HepG2 (cell line): ENCODE measurements around the gene SYTL3. TPM values are rescaled to one million over a fixed set of nuclear protein-coding genes. Genes with fewer than 3 reads are reported as not detected.

Experiments
- AKAP8 ChIP-seq: sonication (generic); formaldehyde crosslinking; IDR thresholded peaks from 2 replicates; pipeline ENCODE4 v1.5.1; 2020; ENCODE audit warnings: mild to moderate bottlenecking, missing genetic modification reagents
- ATAD3A ChIP-seq: sonication (generic); formaldehyde crosslinking; IDR thresholded peaks from 2 replicates; pipeline ENCODE4 v1.4.0; 2020; ENCODE audit warnings: missing genetic modification reagents
- BRD4 ChIP-seq: sonication (generic); formaldehyde crosslinking; IDR thresholded peaks from 2 replicates; pipeline ENCODE4 v1.4.0; 2020; ENCODE audit warnings: missing genetic modification reagents
- CCAR2 ChIP-seq: fragments of 200-400 bp; formaldehyde crosslinking; optimal IDR thresholded peaks from 2 replicates; pipeline ENCODE3; 2018; ENCODE audit warnings: low read depth, mild to moderate bottlenecking, low read length, moderate library complexity
- HNRNPL ChIP-seq: fragments of 200-400 bp; formaldehyde crosslinking; IDR thresholded peaks from 2 replicates; pipeline ENCODE4 v1.6.1; 2017; ENCODE audit warnings: mild to moderate bottlenecking, low read depth, low read length
- MLLT10 ChIP-seq: sonication (generic); formaldehyde crosslinking; IDR thresholded peaks from 2 replicates; pipeline ENCODE4 v1.4.0; 2020; ENCODE audit warnings: missing genetic modification reagents
- MTF2 ChIP-seq: sonication (generic); formaldehyde crosslinking; IDR thresholded peaks from 2 replicates; pipeline ENCODE4 v1.5.0; 2020; ENCODE audit warnings: missing genetic modification reagents, borderline replicate concordance
- NCOA2 ChIP-seq: sonication (generic); formaldehyde crosslinking; IDR thresholded peaks from 2 replicates; pipeline ENCODE4 v1.8.0; 2022; ENCODE audit warnings: inconsistent platforms
- NCOR1 ChIP-seq: fragments of 200-600 bp; sonication (generic); IDR thresholded peaks from 2 replicates; pipeline ENCODE4 v1.7.0; 2017; ENCODE audit warnings: antibody characterized with exemption, low read length, borderline replicate concordance
- NFRKB ChIP-seq: fragments of 450-650 bp; IDR thresholded peaks from 2 replicates; pipeline ENCODE4 v1.6.1; 2017
- REXO4 ChIP-seq: sonication (generic); formaldehyde crosslinking; IDR thresholded peaks from 2 replicates; pipeline ENCODE4 v1.8.0; 2022; ENCODE audit warnings: missing genetic modification reagents, mild to moderate bottlenecking, borderline replicate concordance
- SCMH1 ChIP-seq: sonication (generic); formaldehyde crosslinking; IDR thresholded peaks from 2 replicates; pipeline ENCODE4 v1.9.0; 2021; ENCODE audit warnings: missing genetic modification reagents, mild to moderate bottlenecking, borderline replicate concordance
- ZEB1 ChIP-seq: IDR thresholded peaks from 2 replicates; pipeline ENCODE4 v1.6.1; 2012; ENCODE audit warnings: mild to moderate bottlenecking, low read depth, inconsistent platforms; ENCODE audit not compliant: insufficient replicate concordance
- ZFP37 ChIP-seq: sonication (generic); formaldehyde crosslinking; IDR thresholded peaks from 2 replicates; pipeline ENCODE4 v1.4.0; 2020; ENCODE audit warnings: missing genetic modification reagents, borderline replicate concordance
- ZNF101 ChIP-seq: sonication (generic); formaldehyde crosslinking; IDR thresholded peaks from 2 replicates; pipeline ENCODE4 v1.4.0; 2020; ENCODE audit warnings: mild to moderate bottlenecking, low read depth, missing genetic modification reagents, borderline replicate concordance
- ZNF24 ChIP-seq: fragments of 450-650 bp; IDR thresholded peaks from 2 replicates; pipeline ENCODE4 v1.6.1; 2017; ENCODE audit warnings: antibody characterized with exemption, mild to moderate bottlenecking
- ZNF282 ChIP-seq: fragments of 450-650 bp; IDR thresholded peaks from 2 replicates; pipeline ENCODE4 v1.6.1; 2018; ENCODE audit not compliant: partially characterized antibody
- ZNF619 ChIP-seq: sonication (generic); formaldehyde crosslinking; IDR thresholded peaks from 2 replicates; pipeline ENCODE4 v1.4.0; 2020; ENCODE audit warnings: mild to moderate bottlenecking, missing genetic modification reagents
- ZNF75D ChIP-seq: sonication (generic); formaldehyde crosslinking; IDR thresholded peaks from 2 replicates; pipeline ENCODE4 v1.8.1; 2023; ENCODE audit warnings: missing genetic modification reagents, mild to moderate bottlenecking, borderline replicate concordance
- ZNF879 ChIP-seq: sonication (generic); formaldehyde crosslinking; IDR thresholded peaks from 2 replicates; pipeline ENCODE4 v1.8.1; 2023; ENCODE audit warnings: missing genetic modification reagents
- polyA plus RNA-seq, 8 experiments: library from polyadenylated mRNA; depleted of rRNA in 3 of 8; stranded (reverse) in 7 of 8; unstranded in 1 of 8; fragments of >200 nt; fragmentation: Illumina TruSeq in 4 of 8; extraction: Trizol in 4 of 8; gene quantifications; 2 replicates each; pipeline versions ENCODE4 v1.2.1 to v1.2.3, GENCODE V29; 2011 to 2016; ENCODE audit warnings: low read depth in 4 of 8, missing spikeins in 1 of 8, mixed read lengths in 1 of 8; ENCODE audit not compliant: insufficient read depth in 1 of 8
- total RNA-seq, 5 experiments: library from RNA; depleted of rRNA; stranded (reverse); fragments of >200 nt; fragmentation: Illumina TruSeq; extraction: Trizol; gene quantifications; 2 replicates each; pipeline ENCODE4 v1.2.3, GENCODE V29; 2016; ENCODE audit warnings: low read depth in 1 of 5
- TF ChIP-seq, protein P1 (sequence below): sonication (generic); formaldehyde crosslinking; IDR thresholded peaks from 2 replicates; pipeline ENCODE4 v1.8.1; 2023; ENCODE audit warnings: missing genetic modification reagents, mild to moderate bottlenecking, borderline replicate concordance
- TF ChIP-seq, protein P2 (sequence below): sonication (generic); formaldehyde crosslinking; IDR thresholded peaks from 2 replicates; pipeline ENCODE4 v1.4.0; 2020; ENCODE audit warnings: missing genetic modification reagents
- TF ChIP-seq, protein P3 (sequence below): sonication (generic); formaldehyde crosslinking; IDR thresholded peaks from 2 replicates; pipeline ENCODE4 v1.8.1; 2022; ENCODE audit warnings: mild to moderate bottlenecking, missing genetic modification reagents
- TF ChIP-seq, protein P4 (sequence below): sonication (generic); formaldehyde crosslinking; conservative IDR thresholded peaks from 2 replicates; pipeline ENCODE4 v1.4.0; 2020; ENCODE audit warnings: missing genetic modification reagents

Gene SYTL3
- total and polyA plus RNA-seq, 2 of the 13 experiments (the other 11 are each of a cell fraction or from before 2014, with no cell fraction given): 0.11 to 0.28 TPM

DNA sequence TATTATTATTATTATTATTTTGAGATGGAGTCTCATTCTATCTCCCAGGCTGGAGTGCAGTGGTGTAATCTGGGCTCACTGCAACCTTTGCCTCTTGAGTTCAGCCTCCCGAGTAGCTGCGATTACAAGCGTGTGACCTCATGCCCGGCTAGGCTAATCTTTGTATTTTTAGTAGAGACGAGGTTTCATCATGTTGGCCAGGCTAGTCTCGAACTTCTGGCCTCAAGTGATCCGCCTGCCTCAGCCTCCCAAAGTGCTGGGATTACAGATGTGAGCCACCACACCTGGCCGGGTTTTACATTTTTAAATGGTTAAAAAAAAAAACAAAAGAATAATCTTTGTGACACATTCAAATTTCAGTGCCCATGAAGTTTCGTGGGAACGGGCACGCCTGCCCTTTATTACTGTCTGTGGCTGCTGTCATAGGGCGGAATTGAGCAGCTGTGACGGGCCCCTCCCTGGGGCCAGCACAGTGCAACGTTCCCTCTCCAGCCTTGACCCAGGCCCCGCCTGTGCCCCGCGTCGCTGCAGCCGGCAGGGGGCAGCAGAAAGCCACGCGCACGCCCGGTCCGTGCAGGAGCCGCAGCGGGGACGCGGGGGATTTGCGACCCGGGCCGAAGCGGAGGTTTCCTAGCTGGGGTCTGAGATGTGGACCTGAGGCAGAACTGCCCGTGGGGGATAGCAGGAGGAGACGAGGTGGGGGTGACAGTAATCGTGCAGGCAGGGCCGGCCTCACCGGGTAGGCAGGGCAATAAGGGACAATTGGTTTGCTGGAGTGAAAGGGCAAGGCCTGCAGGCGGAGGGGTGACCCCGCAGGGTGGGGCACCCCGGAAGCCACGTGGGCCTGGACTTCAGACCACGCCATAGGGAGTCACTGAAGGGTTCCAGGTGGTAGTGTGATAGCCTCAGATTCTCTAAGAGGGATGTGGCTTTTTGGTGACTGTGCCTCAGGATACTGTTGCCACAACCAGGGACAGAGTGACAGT is 54.3 kb downstream of the SYTL3 start (continued):
- TF ChIP-seq NCOR1: no peak
- TF ChIP-seq ZNF282: no peak
- TF ChIP-seq NFRKB: no peak
- TF ChIP-seq ZFP37 (CRISPR knock-in tag): peak; percentile 95
- peak; percentile 86; the same call in 1 of the 2 replicates for TF ChIP-seq ZNF619 (CRISPR knock-in tag)
- no peak for TF ChIP-seq SCMH1 (CRISPR knock-in tag)
- no peak for TF ChIP-seq HNRNPL
- TF ChIP-seq ZEB1: no peak
- no peak for TF ChIP-seq ZNF879 (CRISPR knock-in tag)
- TF ChIP-seq MTF2: peak; percentile 97
- TF ChIP-seq ZNF101 (CRISPR knock-in tag): 0 out of 2 replicates have a peak, but pooled peaks have one; percentile 44
- no peak for TF ChIP-seq REXO4 (CRISPR knock-in tag)
- no peak for TF ChIP-seq AKAP8 (CRISPR knock-in tag)
- TF ChIP-seq, protein P1, sequence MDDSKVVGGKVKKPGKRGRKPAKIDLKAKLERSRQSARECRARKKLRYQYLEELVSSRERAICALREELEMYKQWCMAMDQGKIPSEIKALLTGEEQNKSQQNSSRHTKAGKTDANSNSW (CRISPR knock-in tag): 0 out of 2 replicates have a peak, but pooled peaks have one; percentile 66
- TF ChIP-seq ATAD3A (CRISPR knock-in tag): no peak
- TF ChIP-seq, protein P2, sequence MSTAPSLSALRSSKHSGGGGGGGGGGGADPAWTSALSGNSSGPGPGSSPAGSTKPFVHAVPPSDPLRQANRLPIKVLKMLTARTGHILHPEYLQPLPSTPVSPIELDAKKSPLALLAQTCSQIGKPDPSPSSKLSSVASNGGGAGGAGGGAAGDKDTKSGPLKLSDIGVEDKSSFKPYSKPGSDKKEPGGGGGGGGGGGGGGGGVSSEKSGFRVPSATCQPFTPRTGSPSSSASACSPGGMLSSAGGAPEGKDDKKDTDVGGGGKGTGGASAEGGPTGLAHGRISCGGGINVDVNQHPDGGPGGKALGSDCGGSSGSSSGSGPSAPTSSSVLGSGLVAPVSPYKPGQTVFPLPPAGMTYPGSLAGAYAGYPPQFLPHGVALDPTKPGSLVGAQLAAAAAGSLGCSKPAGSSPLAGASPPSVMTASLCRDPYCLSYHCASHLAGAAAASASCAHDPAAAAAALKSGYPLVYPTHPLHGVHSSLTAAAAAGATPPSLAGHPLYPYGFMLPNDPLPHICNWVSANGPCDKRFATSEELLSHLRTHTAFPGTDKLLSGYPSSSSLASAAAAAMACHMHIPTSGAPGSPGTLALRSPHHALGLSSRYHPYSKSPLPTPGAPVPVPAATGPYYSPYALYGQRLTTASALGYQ (CRISPR knock-in tag): peak; percentile 74
- no peak for TF ChIP-seq MLLT10
- TF ChIP-seq BRD4 (CRISPR knock-in tag): peak; percentile 63; the same call in 1 of the 2 replicates
- TF ChIP-seq ZNF24: no peak
- TF ChIP-seq, protein P3, sequence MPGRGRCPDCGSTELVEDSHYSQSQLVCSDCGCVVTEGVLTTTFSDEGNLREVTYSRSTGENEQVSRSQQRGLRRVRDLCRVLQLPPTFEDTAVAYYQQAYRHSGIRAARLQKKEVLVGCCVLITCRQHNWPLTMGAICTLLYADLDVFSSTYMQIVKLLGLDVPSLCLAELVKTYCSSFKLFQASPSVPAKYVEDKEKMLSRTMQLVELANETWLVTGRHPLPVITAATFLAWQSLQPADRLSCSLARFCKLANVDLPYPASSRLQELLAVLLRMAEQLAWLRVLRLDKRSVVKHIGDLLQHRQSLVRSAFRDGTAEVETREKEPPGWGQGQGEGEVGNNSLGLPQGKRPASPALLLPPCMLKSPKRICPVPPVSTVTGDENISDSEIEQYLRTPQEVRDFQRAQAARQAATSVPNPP (CRISPR knock-in tag): 0 out of 2 replicates have a peak, but pooled peaks have one; percentile 46
- TF ChIP-seq CCAR2: no peak
- peak; percentile 37; the same call in 1 of the 2 replicates for TF ChIP-seq ZNF75D (CRISPR knock-in tag)
- TF ChIP-seq, protein P4, sequence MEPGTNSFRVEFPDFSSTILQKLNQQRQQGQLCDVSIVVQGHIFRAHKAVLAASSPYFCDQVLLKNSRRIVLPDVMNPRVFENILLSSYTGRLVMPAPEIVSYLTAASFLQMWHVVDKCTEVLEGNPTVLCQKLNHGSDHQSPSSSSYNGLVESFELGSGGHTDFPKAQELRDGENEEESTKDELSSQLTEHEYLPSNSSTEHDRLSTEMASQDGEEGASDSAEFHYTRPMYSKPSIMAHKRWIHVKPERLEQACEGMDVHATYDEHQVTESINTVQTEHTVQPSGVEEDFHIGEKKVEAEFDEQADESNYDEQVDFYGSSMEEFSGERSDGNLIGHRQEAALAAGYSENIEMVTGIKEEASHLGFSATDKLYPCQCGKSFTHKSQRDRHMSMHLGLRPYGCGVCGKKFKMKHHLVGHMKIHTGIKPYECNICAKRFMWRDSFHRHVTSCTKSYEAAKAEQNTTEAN (CRISPR knock-in tag): peak; percentile 65; the same call in 1 of the 2 replicates
- TF ChIP-seq NCOA2 (CRISPR knock-in tag): 0 out of 2 replicates have a peak, but pooled peaks have one; percentile 33
